A549 (cell line): ENCODE results near the gene FBXO15. TPM values are rescaled to one million over a fixed set of nuclear protein-coding genes. Genes with fewer than 3 reads are reported as not detected.

ENCODE experiments used
- ATAC-seq, 2 experiments: fragments of 200-7000 bp in 1 of 2; fragments of >200 bp in 1 of 2; cut with Nextera tagmentation in 1 of 2; cut with Tn5 transposase in 1 of 2; 3 replicates each; pipeline versions ENCODE4 v1.8.0 to v1.9.1; 2018 to 2020; ENCODE audit warnings: mild to moderate bottlenecking in 1 of 2, moderate library complexity in 1 of 2
- CTCF ChIA-PET: fragments of 300-600 bp; sonication (Branson Sonifier 250); formaldehyde crosslinking; extraction: SDS; loops from one replicate; lab custom pipeline; 2021; ENCODE audit warnings: antibody characterized with exemption, inconsistent platforms; lab: Yijun Ruan, JAX
- POLR2A ChIA-PET: fragments of 350-600 bp; formaldehyde crosslinking; extraction: SDS; loops from one replicate; lab custom pipeline; 2021; ENCODE audit warnings: antibody characterized with exemption, inconsistent platforms; lab: Yijun Ruan, JAX
- DNase-seq, 2 experiments: peaks; one replicate each; pipeline versions ENCODE4 v3.0.0 to v3.0.0-alpha.2; 2011 to 2016; ENCODE audit warnings: low read depth in 1 of 2, low spot score in 1 of 2
- FAIRE-seq: peaks from 2 replicates; lab custom pipeline; 2011; peaks lifted over from hg19 to GRCh38; lab: Jason Lieb, UNC
- H3K27ac ChIP-seq, 2 experiments: fragments of >200 bp; sonication (Bioruptor Twin); formaldehyde crosslinking; 3 replicates each; pipeline ENCODE4 v1.5.1; 2016 to 2017
- H3K4me1 ChIP-seq: fragments of >200 bp; sonication (Bioruptor Twin); formaldehyde crosslinking; 3 replicates; pipeline ENCODE4 v1.6.1; 2016
- H3K4me2 ChIP-seq: fragments of >200 bp; sonication (Bioruptor Twin); formaldehyde crosslinking; 3 replicates; pipeline ENCODE4 v1.6.1; 2016
- H3K4me3 ChIP-seq: fragments of >200 bp; sonication (Bioruptor Twin); formaldehyde crosslinking; 3 replicates; pipeline ENCODE4 v1.5.1; 2016
- H3K9me3 ChIP-seq: fragments of >200 bp; sonication (Bioruptor Twin); formaldehyde crosslinking; 3 replicates; pipeline ENCODE4 v1.6.1; 2016
- CBX8 ChIP-seq: fragments of 200-600 bp; sonication (generic); IDR thresholded peaks from 2 replicates; pipeline ENCODE4 v1.6.1; 2016
- E2F6 ChIP-seq: IDR thresholded peaks from 2 replicates; pipeline ENCODE4 v1.6.1; 2012; ENCODE audit warnings: low read depth, borderline replicate concordance
- EHF ChIP-seq: fragments of 250-450 bp; sonication (Bioruptor Pico); IDR thresholded peaks from 2 replicates; pipeline ENCODE4 v1.5.0; 2020; ENCODE audit warnings: mild to moderate bottlenecking
- EP300 ChIP-seq, 2 experiments: fragments of >200 bp; sonication (Bioruptor Twin); formaldehyde crosslinking; IDR thresholded peaks; 2 replicates in 1 of 2; 3 replicates in 1 of 2; pipeline ENCODE4 v1.6.1; 2016 to 2017
- ESRRA ChIP-seq: fragments of 150-350 bp; IDR thresholded peaks from 2 replicates; pipeline ENCODE4 v1.6.1; 2014; ENCODE audit warnings: mild to moderate bottlenecking, low read length, borderline replicate concordance
- FOSB ChIP-seq: fragments of 250-450 bp; sonication (Bioruptor Pico); IDR thresholded peaks from 2 replicates; pipeline ENCODE4 v1.5.0; 2020; ENCODE audit warnings: mild to moderate bottlenecking, moderate library complexity
- HDAC2 ChIP-seq: fragments of 200-600 bp; sonication (generic); IDR thresholded peaks from 2 replicates; pipeline ENCODE4 v1.6.1; 2016
- HEYL ChIP-seq: fragments of 250-450 bp; sonication (Bioruptor Pico); IDR thresholded peaks from 2 replicates; pipeline ENCODE4 v1.8.0; 2021; ENCODE audit warnings: mild to moderate bottlenecking, moderate library complexity
- HOXB13 ChIP-seq: fragments of 250-450 bp; sonication (Bioruptor Pico); IDR thresholded peaks from 2 replicates; pipeline ENCODE4 v1.5.0; 2020; ENCODE audit warnings: low read depth, mild to moderate bottlenecking, moderate library complexity
- HOXB5 ChIP-seq: fragments of 250-450 bp; sonication (Bioruptor Pico); IDR thresholded peaks from 2 replicates; pipeline ENCODE4 v1.5.0; 2020; ENCODE audit warnings: mild to moderate bottlenecking, moderate library complexity
- JUN ChIP-seq, 2 experiments: fragments of >200 bp; sonication (Bioruptor Twin); formaldehyde crosslinking; IDR thresholded peaks; 2 replicates in 1 of 2; 3 replicates in 1 of 2; pipeline ENCODE4 v1.6.1; 2016 to 2017
- JUNB ChIP-seq: fragments of >200 bp; sonication (Bioruptor Twin); formaldehyde crosslinking; IDR thresholded peaks from 2 replicates; pipeline ENCODE4 v1.6.1; 2016
- KDM1A ChIP-seq: fragments of 200-600 bp; sonication (generic); IDR thresholded peaks from 2 replicates; pipeline ENCODE4 v1.6.1; 2016; ENCODE audit warnings: low read depth, mild to moderate bottlenecking
- KDM5A ChIP-seq: fragments of 200-600 bp; sonication (generic); IDR thresholded peaks from 2 replicates; pipeline ENCODE4 v1.6.1; 2016; ENCODE audit warnings: antibody characterized with exemption, mild to moderate bottlenecking
- MAFK ChIP-seq: fragments of 450-650 bp; IDR thresholded peaks from 2 replicates; pipeline ENCODE4 v1.6.1; 2014; ENCODE audit not compliant: partially characterized antibody
- NPAS2 ChIP-seq: fragments of 250-450 bp; sonication (Bioruptor Pico); IDR thresholded peaks from 2 replicates; pipeline ENCODE4 v1.8.0; 2022; ENCODE audit warnings: mild to moderate bottlenecking, moderate library complexity, borderline replicate concordance
- PBX3 ChIP-seq: IDR thresholded peaks from 2 replicates; pipeline ENCODE4 v1.6.1; 2012
- PHF8 ChIP-seq: fragments of 200-600 bp; sonication (generic); IDR thresholded peaks from 2 replicates; pipeline ENCODE4 v1.6.1; 2016; ENCODE audit warnings: low read depth, mild to moderate bottlenecking, antibody characterized with exemption, moderate library complexity, borderline replicate concordance
- POLR2A ChIP-seq: IDR thresholded peaks from 2 replicates; pipeline ENCODE4 v1.6.1; 2012; ENCODE audit warnings: mild to moderate bottlenecking, low read length
- POLR2AphosphoS2 ChIP-seq: conservative IDR thresholded peaks from 2 replicates; pipeline ENCODE4 v1.6.1; 2012; ENCODE audit warnings: low read length, improper control_type of control experiment, inconsistent platforms
- RAD21 ChIP-seq, 2 experiments: fragments of >200 bp in 1 of 2; sonication (Bioruptor Twin) in 1 of 2; formaldehyde crosslinking in 1 of 2; IDR thresholded peaks in 1 of 2; conservative IDR thresholded peaks in 1 of 2; 2 replicates in 1 of 2; 3 replicates in 1 of 2; pipeline ENCODE4 v1.6.1; 2012 to 2018; ENCODE audit warnings: inconsistent platforms in 1 of 2
- REST ChIP-seq: fragments of 200-600 bp; sonication (generic); IDR thresholded peaks from 2 replicates; pipeline ENCODE4 v1.6.1; 2016; ENCODE audit warnings: antibody characterized with exemption, mild to moderate bottlenecking, moderate library complexity
- TFCP2L1 ChIP-seq: fragments of 250-450 bp; sonication (Bioruptor Pico); IDR thresholded peaks from 2 replicates; pipeline ENCODE4 v1.5.0; 2021; ENCODE audit warnings: mild to moderate bottlenecking
- ZC3H11A ChIP-seq: fragments of 450-650 bp; IDR thresholded peaks from 2 replicates; pipeline ENCODE4 v1.6.1; 2014; ENCODE audit warnings: antibody characterized with exemption, mild to moderate bottlenecking
- ZFP36 ChIP-seq: fragments of 450-650 bp; IDR thresholded peaks from 2 replicates; pipeline ENCODE4 v1.6.1; 2014; ENCODE audit warnings: borderline replicate concordance; ENCODE audit not compliant: partially characterized antibody
- WGBS: methylation state at CpG from one replicate; pipeline ENCODE4 v1.1.6; 2017; ENCODE audit errors: missing lambda C conversion rate; 5-methylcytosine and 5-hydroxymethylcytosine counted together
- polyA plus RNA-seq, 4 experiments: library from polyadenylated mRNA; depleted of rRNA in 3 of 4; stranded (reverse); fragments of >200 nt; fragmentation: RNase III in 1 of 4; extraction: RNeasy Plus Mini Kit Qiagen cat#74134 plus additional on column Dnase treatment in 1 of 4; gene quantifications; 2 replicates in 3 of 4; 3 replicates in 1 of 4; pipeline ENCODE4 v1.2.3, GENCODE V29; 2011 to 2017
- TF ChIP-seq, protein P1 (sequence below): fragments of 250-450 bp; sonication (Bioruptor Pico); IDR thresholded peaks from 2 replicates; pipeline ENCODE4 v1.5.0; 2020; ENCODE audit warnings: low read depth, mild to moderate bottlenecking, moderate library complexity

FBXO15 gene
- polyA plus RNA-seq, 2 of the 4 experiments (the other 2 are of a cell fraction): 1.3 to 2.3 TPM

- no peaks in the 10 kb centered on the region for H3K4me1 ChIP-seq
- 19% methylated on average over 3 of the region's 3 CpGs for WGBS
- H3K27ac ChIP-seq: no peak overlapping the region
- H3K4me3 ChIP-seq: no peak overlapping the region
- ChIA-PET POLR2A (no interaction called here), CTCF (no interaction called here)
- no peak overlapping the region for H3K4me2 ChIP-seq
- no peak for FAIRE-seq
- no peak for ATAC-seq
- no peaks in the 10 kb centered on the region for H3K9me3 ChIP-seq
- TF ChIP-seq JUNB (no peak), POLR2AphosphoS2 (no peak), REST (no peak), HEYL (no peak), HOXB13 (no peak), KDM1A (no peak), KDM5A (no peak), HDAC2 (no peak), HOXB5 (CRISPR knock-in tag) (no peak), EP300 (IDR thresholded peaks at IDR 0.05) (no peak)
- DNase-seq: no peak
Observed at GRCh38 chr18:74068296-74068695, 79.3 kb downstream of the FBXO15 start.

DNA sequence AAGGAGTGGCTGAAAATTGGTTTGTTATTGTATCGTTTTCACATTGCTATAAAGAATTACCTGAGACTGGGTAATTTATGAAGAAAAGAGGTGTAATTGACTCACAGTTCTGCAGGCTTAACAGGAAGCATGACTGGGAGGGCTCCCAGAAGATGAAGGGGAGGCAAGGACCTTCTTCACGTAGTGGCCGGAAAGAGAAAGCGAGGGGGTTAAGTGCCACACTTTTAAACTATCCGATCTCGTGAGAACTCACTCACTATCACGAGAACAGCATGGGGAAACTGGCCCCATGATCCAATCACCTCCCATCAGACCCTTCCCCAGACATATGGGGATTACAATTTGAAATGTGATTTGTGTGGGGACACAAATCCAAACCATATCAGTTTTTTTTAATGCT, 81.6 kb downstream of the FBXO15 start:
- POLR2A ChIA-PET: no interaction called here

DNA sequence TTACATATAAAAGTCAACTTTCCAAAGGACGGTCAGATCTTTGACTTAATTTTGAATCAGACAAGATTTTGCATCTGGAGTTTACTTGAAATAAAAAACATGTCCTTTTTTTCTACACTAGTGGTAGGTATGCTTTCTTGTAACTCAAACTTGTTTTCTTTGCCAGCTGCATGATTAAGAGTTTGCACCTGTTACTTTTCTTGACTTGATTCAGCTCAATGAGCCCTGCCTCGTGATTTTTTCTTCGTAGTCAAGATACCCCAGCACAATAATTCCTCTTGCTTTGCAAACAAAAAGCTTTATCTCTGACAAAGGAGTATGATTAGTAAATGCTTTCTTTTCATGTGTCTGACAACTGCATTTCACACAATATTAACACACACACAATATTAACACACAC, 82.3 kb downstream of the FBXO15 start:
- TF ChIP-seq ZFP36 (no peak), PBX3 (no peak), TFCP2L1 (CRISPR knock-in tag) (no peak), PHF8 (no peak), EHF (CRISPR knock-in tag) (no peak), ESRRA (no peak), ZC3H11A (no peak), FOSB (CRISPR knock-in tag) (no peak), CBX8 (no peak), POLR2AphosphoS2 (no peak), POLR2A (no peak), KDM5A (no peak), E2F6 (no peak), RAD21 (conservative IDR thresholded peaks at IDR 0.05 in 1 of 2, IDR thresholded peaks at IDR 0.05 in 1 of 2) (no peak), EP300 (IDR thresholded peaks at IDR 0.05) (no peak)
- TF ChIP-seq, protein P1, sequence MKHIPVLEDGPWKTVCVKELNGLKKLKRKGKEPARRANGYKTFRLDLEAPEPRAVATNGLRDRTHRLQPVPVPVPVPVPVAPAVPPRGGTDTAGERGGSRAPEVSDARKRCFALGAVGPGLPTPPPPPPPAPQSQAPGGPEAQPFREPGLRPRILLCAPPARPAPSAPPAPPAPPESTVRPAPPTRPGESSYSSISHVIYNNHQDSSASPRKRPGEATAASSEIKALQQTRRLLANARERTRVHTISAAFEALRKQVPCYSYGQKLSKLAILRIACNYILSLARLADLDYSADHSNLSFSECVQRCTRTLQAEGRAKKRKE (CRISPR knock-in tag): no peak
- no peak overlapping the region for H3K4me3 ChIP-seq
- no peak overlapping the region for H3K27ac ChIP-seq
- H3K9me3 ChIP-seq: no peaks in the 10 kb centered on the region
- ChIA-PET CTCF (interaction anchor here (1.0 kb wide), 1 partner anchor 10 kb away, joined by 3 read pairs; no protein-coding TSS in a partner anchor), POLR2A (no interaction called here)
- H3K4me2 ChIP-seq: no peak overlapping the region
- ATAC-seq (no peak), DNase-seq (no peak), FAIRE-seq (no peak)
- H3K4me1 ChIP-seq: no peaks in the 10 kb centered on the region
- WGBS: 25% methylated on average over 3 of the region's 3 CpGs

More for the DNA sequence above, 81.6 kb downstream of the FBXO15 start:
- TF ChIP-seq NPAS2 (no peak), HOXB5 (CRISPR knock-in tag) (no peak), JUN (IDR thresholded peaks at IDR 0.05) (no peak), MAFK (no peak)
- Histone ChIP-seq H3K4me1 (no peaks in the 10 kb centered on the region), H3K4me3 (no peak overlapping the region), H3K4me2 (no peak overlapping the region), H3K9me3 (no peaks in the 10 kb centered on the region), H3K27ac (no peak overlapping the region)
- ATAC-seq (no peak), DNase-seq (no peak), FAIRE-seq (no peak)
- CTCF ChIA-PET: no interaction called here
- WGBS: 41% methylated on average over 7 of the region's 7 CpGs
